A549 (cell line): Measurements from ENCODE around the gene ENO3. TPM values are rescaled to one million over a fixed set of nuclear protein-coding genes. Genes with fewer than 3 reads are reported as not detected.
A peak's percentile ranks its signal among the peaks of the same experiment; 100 is the strongest.

Experiments used
- ATAC-seq, 2 experiments: fragments of 200-7000 bp in 1 of 2; fragments of >200 bp in 1 of 2; cut with Nextera tagmentation in 1 of 2; cut with Tn5 transposase in 1 of 2; 3 replicates each; pipeline versions ENCODE4 v1.8.0 to v1.9.1; 2018 to 2020; ENCODE audit warnings: mild to moderate bottlenecking in 1 of 2, moderate library complexity in 1 of 2
- CTCF ChIA-PET: fragments of 300-600 bp; sonication (Branson Sonifier 250); formaldehyde crosslinking; extraction: SDS; loops from one replicate; lab custom pipeline; 2021; ENCODE audit warnings: antibody characterized with exemption, inconsistent platforms; lab: Yijun Ruan, JAX
- POLR2A ChIA-PET: fragments of 350-600 bp; formaldehyde crosslinking; extraction: SDS; loops from one replicate; lab custom pipeline; 2021; ENCODE audit warnings: antibody characterized with exemption, inconsistent platforms; lab: Yijun Ruan, JAX
- DNase-seq, 2 experiments: peaks; one replicate each; pipeline versions ENCODE4 v3.0.0 to v3.0.0-alpha.2; 2011 to 2016; ENCODE audit warnings: low read depth in 1 of 2, low spot score in 1 of 2
- FAIRE-seq: peaks from 2 replicates; lab custom pipeline; 2011; peaks lifted over from hg19 to GRCh38; lab: Jason Lieb, UNC
- H3K27ac ChIP-seq, 2 experiments: fragments of >200 bp; sonication (Bioruptor Twin); formaldehyde crosslinking; 3 replicates each; pipeline ENCODE4 v1.5.1; 2016 to 2017
- H3K4me1 ChIP-seq: fragments of >200 bp; sonication (Bioruptor Twin); formaldehyde crosslinking; 3 replicates; pipeline ENCODE4 v1.6.1; 2016
- H3K4me2 ChIP-seq: fragments of >200 bp; sonication (Bioruptor Twin); formaldehyde crosslinking; 3 replicates; pipeline ENCODE4 v1.6.1; 2016
- H3K4me3 ChIP-seq: fragments of >200 bp; sonication (Bioruptor Twin); formaldehyde crosslinking; 3 replicates; pipeline ENCODE4 v1.5.1; 2016
- H3K9me3 ChIP-seq: fragments of >200 bp; sonication (Bioruptor Twin); formaldehyde crosslinking; 3 replicates; pipeline ENCODE4 v1.6.1; 2016
- BHLHE40 ChIP-seq: IDR thresholded peaks from 2 replicates; pipeline ENCODE4 v1.6.1; 2012; ENCODE audit warnings: low read depth, low read length, inconsistent platforms
- CEBPB ChIP-seq, 2 experiments: fragments of >200 bp in 1 of 2; sonication (Bioruptor Twin) in 1 of 2; formaldehyde crosslinking in 1 of 2; IDR thresholded peaks; 2 replicates each; pipeline ENCODE4 v1.6.1; 2012 to 2016
- CHD2 ChIP-seq: fragments of 150-350 bp; IDR thresholded peaks from 2 replicates; pipeline ENCODE4 v1.6.1; 2014; ENCODE audit warnings: low read length; ENCODE audit not compliant: partially characterized antibody
- CHD4 ChIP-seq: fragments of 200-600 bp; sonication (generic); IDR thresholded peaks from 2 replicates; pipeline ENCODE4 v1.6.1; 2016; ENCODE audit warnings: antibody characterized with exemption, mild to moderate bottlenecking, borderline replicate concordance
- CTCF ChIP-seq: fragments of >200 bp; sonication (Bioruptor Twin); formaldehyde crosslinking; IDR thresholded peaks from 3 replicates; pipeline ENCODE4 v1.5.1; 2016
- EHMT2 ChIP-seq: fragments of 200-600 bp; sonication (generic); IDR thresholded peaks from 2 replicates; pipeline ENCODE4 v1.6.1; 2016; ENCODE audit warnings: antibody characterized with exemption, low read depth, mild to moderate bottlenecking, moderate library complexity
- EP300 ChIP-seq, 2 experiments: fragments of >200 bp; sonication (Bioruptor Twin); formaldehyde crosslinking; IDR thresholded peaks; 2 replicates in 1 of 2; 3 replicates in 1 of 2; pipeline ENCODE4 v1.6.1; 2016 to 2017
- ESRRA ChIP-seq: fragments of 150-350 bp; IDR thresholded peaks from 2 replicates; pipeline ENCODE4 v1.6.1; 2014; ENCODE audit warnings: mild to moderate bottlenecking, low read length, borderline replicate concordance
- FOSB ChIP-seq: fragments of 250-450 bp; sonication (Bioruptor Pico); IDR thresholded peaks from 2 replicates; pipeline ENCODE4 v1.5.0; 2020; ENCODE audit warnings: mild to moderate bottlenecking, moderate library complexity
- FOSL2 ChIP-seq, 2 experiments: fragments of 450-650 bp in 1 of 2; fragments of >200 bp in 1 of 2; sonication (Bioruptor Twin) in 1 of 2; formaldehyde crosslinking; IDR thresholded peaks; 2 replicates each; pipeline versions ENCODE4 v1.5.0 to v1.6.1; 2016 to 2020; ENCODE audit warnings: mild to moderate bottlenecking in 1 of 2, moderate library complexity in 1 of 2
- HDAC2 ChIP-seq: fragments of 200-600 bp; sonication (generic); IDR thresholded peaks from 2 replicates; pipeline ENCODE4 v1.6.1; 2016
- HES2 ChIP-seq: fragments of >200 bp; sonication (Bioruptor Twin); formaldehyde crosslinking; IDR thresholded peaks from 2 replicates; pipeline ENCODE4 v1.6.1; 2016
- HOXB5 ChIP-seq: fragments of 250-450 bp; sonication (Bioruptor Pico); IDR thresholded peaks from 2 replicates; pipeline ENCODE4 v1.5.0; 2020; ENCODE audit warnings: mild to moderate bottlenecking, moderate library complexity
- JUN ChIP-seq, 2 experiments: fragments of >200 bp; sonication (Bioruptor Twin); formaldehyde crosslinking; IDR thresholded peaks; 2 replicates in 1 of 2; 3 replicates in 1 of 2; pipeline ENCODE4 v1.6.1; 2016 to 2017
- KDM1A ChIP-seq: fragments of 200-600 bp; sonication (generic); IDR thresholded peaks from 2 replicates; pipeline ENCODE4 v1.6.1; 2016; ENCODE audit warnings: low read depth, mild to moderate bottlenecking
- KDM5A ChIP-seq: fragments of 200-600 bp; sonication (generic); IDR thresholded peaks from 2 replicates; pipeline ENCODE4 v1.6.1; 2016; ENCODE audit warnings: antibody characterized with exemption, mild to moderate bottlenecking
- MYC ChIP-seq: IDR thresholded peaks from 2 replicates; pipeline ENCODE4 v1.6.1; 2012; ENCODE audit warnings: mild to moderate bottlenecking, inconsistent platforms, low read length, improper control_type of control experiment, borderline replicate concordance
- NR3C1 ChIP-seq: fragments of >200 bp; sonication (Bioruptor Twin); formaldehyde crosslinking; IDR thresholded peaks from 3 replicates; pipeline ENCODE4 v1.6.1; 2017
- POLR2A ChIP-seq: IDR thresholded peaks from 2 replicates; pipeline ENCODE4 v1.6.1; 2012; ENCODE audit warnings: mild to moderate bottlenecking, low read length
- RARB ChIP-seq: fragments of 250-450 bp; sonication (Bioruptor Pico); IDR thresholded peaks from 2 replicates; pipeline ENCODE4 v1.8.0; 2021; ENCODE audit warnings: mild to moderate bottlenecking, moderate library complexity
- RFX5 ChIP-seq: fragments of 450-650 bp; IDR thresholded peaks from 2 replicates; pipeline ENCODE4 v1.7.1; 2014; ENCODE audit warnings: antibody characterized with exemption, mild to moderate bottlenecking, moderate library complexity
- RNF2 ChIP-seq: fragments of 200-600 bp; sonication (generic); IDR thresholded peaks from 2 replicates; pipeline ENCODE4 v1.6.1; 2016; ENCODE audit warnings: low read depth, mild to moderate bottlenecking, antibody characterized with exemption, moderate library complexity, borderline replicate concordance
- SMC3 ChIP-seq: fragments of >200 bp; sonication (Bioruptor Twin); formaldehyde crosslinking; IDR thresholded peaks from 3 replicates; pipeline ENCODE4 v1.6.1; 2018; ENCODE audit warnings: inconsistent platforms
- ZC3H11A ChIP-seq: fragments of 450-650 bp; IDR thresholded peaks from 2 replicates; pipeline ENCODE4 v1.6.1; 2014; ENCODE audit warnings: antibody characterized with exemption, mild to moderate bottlenecking
- ZFP36 ChIP-seq: fragments of 450-650 bp; IDR thresholded peaks from 2 replicates; pipeline ENCODE4 v1.6.1; 2014; ENCODE audit warnings: borderline replicate concordance; ENCODE audit not compliant: partially characterized antibody
- ZNF302 ChIP-seq: fragments of 250-450 bp; sonication (Bioruptor Pico); IDR thresholded peaks from 2 replicates; pipeline ENCODE4 v1.9.0; 2021; ENCODE audit warnings: inconsistent platforms, mild to moderate bottlenecking, moderate library complexity
- ZSCAN20 ChIP-seq: fragments of 250-450 bp; sonication (Bioruptor Pico); IDR thresholded peaks from 2 replicates; pipeline ENCODE4 v1.8.0; 2022; ENCODE audit warnings: mild to moderate bottlenecking, moderate library complexity
- WGBS: methylation state at CpG from one replicate; pipeline ENCODE4 v1.1.6; 2017; ENCODE audit errors: missing lambda C conversion rate; 5-methylcytosine and 5-hydroxymethylcytosine counted together
- polyA minus RNA-seq: library from RNA; depleted of rRNA, polyadenylated mRNA; stranded (reverse); fragments of >200 nt; gene quantifications from 2 replicates; pipeline ENCODE4 v1.2.3, GENCODE V29; 2011; rRNA and poly(A)+ RNA removed
- polyA plus RNA-seq, 4 experiments: library from polyadenylated mRNA; depleted of rRNA in 3 of 4; stranded (reverse); fragments of >200 nt; fragmentation: RNase III in 1 of 4; extraction: RNeasy Plus Mini Kit Qiagen cat#74134 plus additional on column Dnase treatment in 1 of 4; gene quantifications; 2 replicates in 3 of 4; 3 replicates in 1 of 4; pipeline ENCODE4 v1.2.3, GENCODE V29; 2011 to 2017
- TF ChIP-seq, protein P1 (sequence below): IDR thresholded peaks from 2 replicates; pipeline ENCODE4 v1.6.1; 2012
- TF ChIP-seq, protein P2 (sequence below): fragments of >200 bp; sonication (Bioruptor Twin); formaldehyde crosslinking; IDR thresholded peaks from 3 replicates; pipeline ENCODE4 v1.6.1; 2016
- TF ChIP-seq, protein P3 (sequence below): fragments of 250-450 bp; sonication (Bioruptor Pico); IDR thresholded peaks from 2 replicates; pipeline ENCODE4 v1.5.0; 2020; ENCODE audit warnings: low read depth, mild to moderate bottlenecking, moderate library complexity
- TF ChIP-seq, protein P4 (sequence below): fragments of 200-600 bp; sonication (generic); IDR thresholded peaks from 2 replicates; pipeline ENCODE4 v1.6.1; 2016; ENCODE audit warnings: antibody characterized with exemption, mild to moderate bottlenecking, moderate library complexity
- TF ChIP-seq, protein P5 (sequence below): IDR thresholded peaks from 2 replicates; pipeline ENCODE4 v1.6.1; 2012

ENO3 gene
- 52.5 and 53.5 TPM in 2 replicates for polyA plus RNA-seq (2011; rRNA removed)
- polyA plus RNA-seq (2012; cell fraction: cytosol; rRNA removed) = 56.8 and 60.6 TPM in 2 replicates
- 195 and 252 TPM in 2 replicates for polyA plus RNA-seq (2012; cell fraction: nucleus; rRNA removed)
- 79.0 to 109 TPM (median 102 TPM) in 3 replicates for polyA plus RNA-seq (2017; fragmentation: RNase III; extraction: RNeasy Plus Mini Kit Qiagen cat#74134 plus additional on column Dnase treatment)
- 35.8 and 39.2 TPM in 2 replicates for polyA minus RNA-seq

DNA sequence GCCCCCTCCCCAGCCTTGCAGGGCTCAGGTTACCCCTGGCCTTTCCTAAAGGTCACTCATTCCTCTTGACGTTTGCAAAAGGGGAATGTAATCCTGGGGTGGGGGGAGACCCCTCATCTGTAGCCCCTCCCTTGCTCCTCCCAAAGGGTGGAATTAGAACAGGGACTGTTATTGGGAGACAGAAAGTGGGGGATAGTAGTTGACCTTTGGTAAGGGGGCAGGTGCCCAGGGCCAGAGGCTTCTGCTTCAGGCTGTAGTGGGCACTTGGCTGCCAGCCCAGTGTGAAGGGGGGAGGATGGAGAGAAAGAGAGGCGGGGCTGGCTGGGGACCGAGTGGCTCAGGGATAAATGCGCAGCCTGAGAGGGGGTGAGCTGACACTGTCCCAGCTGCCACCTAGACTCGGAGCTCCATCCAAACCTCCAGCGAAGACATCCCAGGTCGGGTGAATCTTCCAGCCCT is at the start of gene ENO3:
Gene ENO3, plus strand, starts transcription at position 374 of the 459 bp plus-strand sequence. CDS start 711 bp downstream, outside the sequence.
- ChIA-PET CTCF (interaction anchor here (1.1 to 7.1 kb wide), 6 partner anchors 14 to 42 kb away, joined by 4 to 63 read pairs (median 7); partner anchors contain the start of genes CAMTA2 and SPAG7), POLR2A (interaction anchor here (4.4 to 4.9 kb wide), 2 partner anchors 11 to 15 kb away, joined by 68 to 78 read pairs; partner anchors contain the start of genes RNF167, SLC25A11 and SPAG7)
- H3K9me3 ChIP-seq = no peaks in the 10 kb centered on the region
- H3K4me3 ChIP-seq = peak within 1 kb of the TSS; percentile 98
- peak within 1 kb of the TSS; percentile 99 for H3K27ac ChIP-seq
- FAIRE-seq (no peak), ATAC-seq (no peak), DNase-seq (peak in 1 of 2 experiments; percentile 40)
- 11% methylated on average over 7 of the region's 7 CpGs for WGBS
- peaks cover 35% of the 10 kb centered on the region for H3K4me1 ChIP-seq
- H3K4me2 ChIP-seq = peak within 1 kb of the TSS; percentile 99
- TF ChIP-seq CTCF (no peak), HOXB5 (CRISPR knock-in tag) (no peak), BHLHE40 (no peak), CEBPB (IDR thresholded peaks at IDR 0.05) (peak in 1 of 2 experiments; percentile 7; a peak in 1 of 4 replicates), FOSB (CRISPR knock-in tag) (no peak), ESRRA (no peak), MYC (no peak), HDAC2 (no peak), NR3C1 (no peak), KDM1A (no peak), ZC3H11A (no peak), EP300 (IDR thresholded peaks at IDR 0.05) (0 out of 5 replicates have a peak, but pooled peaks of 1 of the 2 experiments have one; percentile 11), POLR2A (peak; percentile 69), CHD2 (no peak), ZFP36 (no peak), SMC3 (no peak), EHMT2 (no peak), RFX5 (no peak), ZSCAN20 (CRISPR knock-in tag) (no peak), JUN (IDR thresholded peaks at IDR 0.05) (no peak), RNF2 (no peak), CHD4 (no peak), ZNF302 (CRISPR knock-in tag) (no peak), KDM5A (no peak), FOSL2 (IDR thresholded peaks at IDR 0.05) (no peak), FOSL2 (CRISPR knock-in tag; IDR thresholded peaks at IDR 0.05) (no peak), HES2 (no peak), RARB (no peak)
- TF ChIP-seq, protein P1, sequence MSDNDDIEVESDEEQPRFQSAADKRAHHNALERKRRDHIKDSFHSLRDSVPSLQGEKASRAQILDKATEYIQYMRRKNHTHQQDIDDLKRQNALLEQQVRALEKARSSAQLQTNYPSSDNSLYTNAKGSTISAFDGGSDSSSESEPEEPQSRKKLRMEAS = peak; percentile 57
- TF ChIP-seq, protein P2, sequence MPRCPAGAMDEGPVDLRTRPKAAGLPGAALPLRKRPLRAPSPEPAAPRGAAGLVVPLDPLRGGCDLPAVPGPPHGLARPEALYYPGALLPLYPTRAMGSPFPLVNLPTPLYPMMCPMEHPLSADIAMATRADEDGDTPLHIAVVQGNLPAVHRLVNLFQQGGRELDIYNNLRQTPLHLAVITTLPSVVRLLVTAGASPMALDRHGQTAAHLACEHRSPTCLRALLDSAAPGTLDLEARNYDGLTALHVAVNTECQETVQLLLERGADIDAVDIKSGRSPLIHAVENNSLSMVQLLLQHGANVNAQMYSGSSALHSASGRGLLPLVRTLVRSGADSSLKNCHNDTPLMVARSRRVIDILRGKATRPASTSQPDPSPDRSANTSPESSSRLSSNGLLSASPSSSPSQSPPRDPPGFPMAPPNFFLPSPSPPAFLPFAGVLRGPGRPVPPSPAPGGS = no peak
- TF ChIP-seq, protein P3, sequence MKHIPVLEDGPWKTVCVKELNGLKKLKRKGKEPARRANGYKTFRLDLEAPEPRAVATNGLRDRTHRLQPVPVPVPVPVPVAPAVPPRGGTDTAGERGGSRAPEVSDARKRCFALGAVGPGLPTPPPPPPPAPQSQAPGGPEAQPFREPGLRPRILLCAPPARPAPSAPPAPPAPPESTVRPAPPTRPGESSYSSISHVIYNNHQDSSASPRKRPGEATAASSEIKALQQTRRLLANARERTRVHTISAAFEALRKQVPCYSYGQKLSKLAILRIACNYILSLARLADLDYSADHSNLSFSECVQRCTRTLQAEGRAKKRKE = no peak
- TF ChIP-seq, protein P4, sequence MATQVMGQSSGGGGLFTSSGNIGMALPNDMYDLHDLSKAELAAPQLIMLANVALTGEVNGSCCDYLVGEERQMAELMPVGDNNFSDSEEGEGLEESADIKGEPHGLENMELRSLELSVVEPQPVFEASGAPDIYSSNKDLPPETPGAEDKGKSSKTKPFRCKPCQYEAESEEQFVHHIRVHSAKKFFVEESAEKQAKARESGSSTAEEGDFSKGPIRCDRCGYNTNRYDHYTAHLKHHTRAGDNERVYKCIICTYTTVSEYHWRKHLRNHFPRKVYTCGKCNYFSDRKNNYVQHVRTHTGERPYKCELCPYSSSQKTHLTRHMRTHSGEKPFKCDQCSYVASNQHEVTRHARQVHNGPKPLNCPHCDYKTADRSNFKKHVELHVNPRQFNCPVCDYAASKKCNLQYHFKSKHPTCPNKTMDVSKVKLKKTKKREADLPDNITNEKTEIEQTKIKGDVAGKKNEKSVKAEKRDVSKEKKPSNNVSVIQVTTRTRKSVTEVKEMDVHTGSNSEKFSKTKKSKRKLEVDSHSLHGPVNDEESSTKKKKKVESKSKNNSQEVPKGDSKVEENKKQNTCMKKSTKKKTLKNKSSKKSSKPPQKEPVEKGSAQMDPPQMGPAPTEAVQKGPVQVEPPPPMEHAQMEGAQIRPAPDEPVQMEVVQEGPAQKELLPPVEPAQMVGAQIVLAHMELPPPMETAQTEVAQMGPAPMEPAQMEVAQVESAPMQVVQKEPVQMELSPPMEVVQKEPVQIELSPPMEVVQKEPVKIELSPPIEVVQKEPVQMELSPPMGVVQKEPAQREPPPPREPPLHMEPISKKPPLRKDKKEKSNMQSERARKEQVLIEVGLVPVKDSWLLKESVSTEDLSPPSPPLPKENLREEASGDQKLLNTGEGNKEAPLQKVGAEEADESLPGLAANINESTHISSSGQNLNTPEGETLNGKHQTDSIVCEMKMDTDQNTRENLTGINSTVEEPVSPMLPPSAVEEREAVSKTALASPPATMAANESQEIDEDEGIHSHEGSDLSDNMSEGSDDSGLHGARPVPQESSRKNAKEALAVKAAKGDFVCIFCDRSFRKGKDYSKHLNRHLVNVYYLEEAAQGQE = no peak
- TF ChIP-seq, protein P5, sequence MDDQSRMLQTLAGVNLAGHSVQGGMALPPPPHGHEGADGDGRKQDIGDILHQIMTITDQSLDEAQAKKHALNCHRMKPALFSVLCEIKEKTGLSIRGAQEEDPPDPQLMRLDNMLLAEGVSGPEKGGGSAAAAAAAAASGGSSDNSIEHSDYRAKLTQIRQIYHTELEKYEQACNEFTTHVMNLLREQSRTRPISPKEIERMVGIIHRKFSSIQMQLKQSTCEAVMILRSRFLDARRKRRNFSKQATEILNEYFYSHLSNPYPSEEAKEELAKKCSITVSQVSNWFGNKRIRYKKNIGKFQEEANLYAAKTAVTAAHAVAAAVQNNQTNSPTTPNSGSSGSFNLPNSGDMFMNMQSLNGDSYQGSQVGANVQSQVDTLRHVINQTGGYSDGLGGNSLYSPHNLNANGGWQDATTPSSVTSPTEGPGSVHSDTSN = no peak; the same call in 1 of the 2 replicates
